Hepatocyte (in vitro differentiated cells): ENCODE results near the gene SEMA6A. TPM values are rescaled to one million over a fixed set of nuclear protein-coding genes. Genes with fewer than 3 reads are reported as not detected.

Experiments used
- DNase-seq: peaks from one replicate; pipeline ENCODE4 v3.0.0-alpha.2; 2016; ENCODE audit warnings: low spot score
- H2AFZ ChIP-seq: fragments of 200-600 bp; sonication (generic); 2 replicates; pipeline ENCODE4 v1.6.0; 2016; ENCODE audit warnings: antibody characterized with exemption, mild to moderate bottlenecking
- H3K27ac ChIP-seq: fragments of 200-600 bp; sonication (generic); 2 replicates; pipeline ENCODE4 v1.5.1; 2016; ENCODE audit warnings: mild to moderate bottlenecking
- H3K27me3 ChIP-seq: fragments of 200-600 bp; sonication (generic); 2 replicates; pipeline ENCODE4 v1.6.1; 2016
- H3K36me3 ChIP-seq: fragments of 200-600 bp; sonication (generic); replicated peaks from 2 replicates; pipeline ENCODE4 v1.5.1; 2016; ENCODE audit warnings: low read depth; ENCODE audit not compliant: insufficient read depth
- H3K4me1 ChIP-seq: fragments of 200-600 bp; sonication (generic); 2 replicates; pipeline ENCODE4 v1.5.1; 2016; ENCODE audit warnings: mild to moderate bottlenecking, moderate library complexity; ENCODE audit not compliant: insufficient read depth
- H3K4me2 ChIP-seq: fragments of 200-600 bp; sonication (generic); 2 replicates; pipeline ENCODE4 v1.6.0; 2016
- H3K4me3 ChIP-seq: fragments of 200-600 bp; sonication (generic); 2 replicates; pipeline ENCODE4 v1.5.1; 2016; ENCODE audit warnings: mild to moderate bottlenecking
- H3K79me2 ChIP-seq: fragments of 200-600 bp; sonication (generic); 2 replicates; pipeline ENCODE4 v1.6.0; 2017; ENCODE audit warnings: mild to moderate bottlenecking
- H3K9me2 ChIP-seq: fragments of 200-600 bp; sonication (generic); replicated peaks from 2 replicates; pipeline ENCODE4 v1.6.0; 2017; ENCODE audit warnings: mild to moderate bottlenecking; ENCODE audit not compliant: insufficient read depth
- H3K9me3 ChIP-seq: fragments of 200-600 bp; sonication (generic); 2 replicates; pipeline ENCODE4 v1.5.1; 2016; ENCODE audit warnings: low read depth, mild to moderate bottlenecking
- H4K20me1 ChIP-seq: fragments of 200-600 bp; sonication (generic); 2 replicates; pipeline ENCODE4 v1.6.0; 2016; ENCODE audit warnings: mild to moderate bottlenecking; ENCODE audit not compliant: insufficient read depth, poor library complexity, severe bottlenecking
- CTCF ChIP-seq: fragments of 200-600 bp; sonication (generic); IDR thresholded peaks from 2 replicates; pipeline ENCODE4 v1.5.1; 2016; ENCODE audit warnings: antibody characterized with exemption, mild to moderate bottlenecking; ENCODE audit not compliant: poor library complexity
- EZH2 ChIP-seq: fragments of 200-600 bp; sonication (generic); IDR thresholded peaks from 2 replicates; pipeline ENCODE4 v1.6.1; 2016; ENCODE audit warnings: antibody characterized with exemption, mild to moderate bottlenecking, borderline replicate concordance
- EZH2phosphoT487 ChIP-seq: fragments of 200-600 bp; sonication (generic); IDR thresholded peaks from one replicate; pipeline ENCODE4 v1.6.1; 2018; ENCODE audit warnings: antibody characterized with exemption, mild to moderate bottlenecking, low read depth, moderate library complexity; ENCODE audit not compliant: unreplicated experiment, severe bottlenecking
- WGBS: methylation state at CpG from one replicate; pipeline ENCODE4 v1.1.6; 2016; ENCODE audit warnings: low lambda C conversion rate; ENCODE audit errors: missing lambda C conversion rate; 5-methylcytosine and 5-hydroxymethylcytosine counted together
- polyA plus RNA-seq: library from polyadenylated mRNA; unstranded; fragments of >200 nt; fragmentation: Nextera tagmentation; extraction: Ambion mirVana; gene quantifications from 2 replicates; pipeline ENCODE4 v1.2.1, GENCODE V29; 2016
- total RNA-seq: library from RNA; depleted of rRNA; stranded (reverse); fragments of >200 nt; gene quantifications from 2 replicates; pipeline ENCODE4 v1.2.3, GENCODE V29; 2014

The SEMA6A gene
- total and polyA plus RNA-seq, 2 experiments from 2014 or later: 38.2 to 68.6 TPM

GRCh38 chr5:116507051-116507537 lies 67.5 kb downstream of the SEMA6A start:
- Histone ChIP-seq H3K4me2 (peak overlapping the region; percentile 13), H3K36me3 (no peaks in the 10 kb centered on the region), H4K20me1 (peaks cover 53% of the 10 kb centered on the region), H3K9me2 (no peaks in the 10 kb centered on the region), H2AFZ (no peak overlapping the region), H3K4me3 (no peak overlapping the region), H3K27me3 (no peaks in the 10 kb centered on the region), H3K9me3 (no peaks in the 10 kb centered on the region), H3K27ac (no peak overlapping the region), H3K4me1 (peaks cover 42% of the 10 kb centered on the region), H3K79me2 (peaks cover 92% of the 10 kb centered on the region)
- no peak for DNase-seq
- no peak for TF ChIP-seq CTCF
- TF ChIP-seq EZH2: no peak
- TF ChIP-seq EZH2phosphoT487: no peak
- WGBS: 28% methylated on average over 3 of the region's 3 CpGs

GRCh38 chr5:116506488-116506887 lies 68.1 kb downstream of the SEMA6A start:
- no peak overlapping the region for H3K27ac ChIP-seq
- peak overlapping the region; percentile 13 for H3K4me2 ChIP-seq
- no peak overlapping the region for H2AFZ ChIP-seq
- H3K9me2 ChIP-seq: no peaks in the 10 kb centered on the region
- peaks cover 47% of the 10 kb centered on the region for H4K20me1 ChIP-seq
- H3K27me3 ChIP-seq: no peaks in the 10 kb centered on the region
- H3K36me3 ChIP-seq: no peaks in the 10 kb centered on the region
- H3K4me1 ChIP-seq: peaks cover 39% of the 10 kb centered on the region
- peaks cover 86% of the 10 kb centered on the region for H3K79me2 ChIP-seq
- no peaks in the 10 kb centered on the region for H3K9me3 ChIP-seq
- H3K4me3 ChIP-seq: no peak overlapping the region
- TF ChIP-seq CTCF: no peak
- no peak for TF ChIP-seq EZH2phosphoT487
- TF ChIP-seq EZH2: no peak
- 48% methylated on average over 2 of the region's 2 CpGs for WGBS
- no peak for DNase-seq

- 88% methylated on average over 8 of the region's 8 CpGs for WGBS
- DNase-seq: no peak
- Histone ChIP-seq H3K9me3 (no peaks in the 10 kb centered on the region), H3K27me3 (no peaks in the 10 kb centered on the region), H4K20me1 (peaks cover 37% of the 10 kb centered on the region), H3K79me2 (peaks cover 75% of the 10 kb centered on the region), H3K27ac (no peak overlapping the region), H3K9me2 (no peaks in the 10 kb centered on the region), H3K4me2 (no peak overlapping the region), H2AFZ (no peak overlapping the region), H3K4me3 (no peak overlapping the region), H3K4me1 (peaks cover 25% of the 10 kb centered on the region), H3K36me3 (no peaks in the 10 kb centered on the region)
- no peak for TF ChIP-seq EZH2
- no peak for TF ChIP-seq CTCF
These were observed 69.9 kb downstream of the SEMA6A start for GRCh38 chr5:116504593-116505166.

- WGBS: 69% methylated on average over 3 of the region's 3 CpGs
- no peaks in the 10 kb centered on the region for H3K9me2 ChIP-seq
- no peak for DNase-seq
These were observed 72.0 kb downstream of the SEMA6A start for GRCh38 chr5:116502616-116503015.

More at GRCh38 chr5:116502616-116503015, 72.0 kb downstream of the SEMA6A start:
- H3K79me2 ChIP-seq: peaks cover 56% of the 10 kb centered on the region
- H3K4me2 ChIP-seq: no peak overlapping the region
- H4K20me1 ChIP-seq: peaks cover 27% of the 10 kb centered on the region
- TF ChIP-seq CTCF: no peak
- H3K9me3 ChIP-seq: no peaks in the 10 kb centered on the region
- H2AFZ ChIP-seq: no peak overlapping the region
- no peak overlapping the region for H3K27ac ChIP-seq
- H3K27me3 ChIP-seq: no peaks in the 10 kb centered on the region
- peaks cover 35% of the 10 kb centered on the region for H3K4me1 ChIP-seq
- H3K4me3 ChIP-seq: no peak overlapping the region
- no peaks in the 10 kb centered on the region for H3K36me3 ChIP-seq
